Mesenchymal stem cell (in vitro differentiated cells and primary cell): ENCODE data around the gene CIT.

Experiments
- DNase-seq: peaks from one replicate; pipeline ENCODE4 v3.0.0-alpha.2; 2013
- H2AFZ ChIP-seq: one replicate; pipeline ENCODE4 v1.6.1; 2013; ENCODE audit warnings: low read depth, mild to moderate bottlenecking, control low read depth, inconsistent platforms, low read length, moderate library complexity
- H2AK5ac ChIP-seq: 2 replicates; pipeline ENCODE4 v1.6.1; 2013; ENCODE audit warnings: low read length, moderate library complexity, mild to moderate bottlenecking, inconsistent platforms; ENCODE audit not compliant: severe bottlenecking
- H2BK120ac ChIP-seq: one replicate; pipeline ENCODE4 v1.6.1; 2013; ENCODE audit warnings: low read depth, mild to moderate bottlenecking, inconsistent platforms, low read length, moderate library complexity
- H2BK12ac ChIP-seq, 2 experiments: one replicate each; pipeline ENCODE4 v1.6.1; 2013; ENCODE audit warnings: inconsistent platforms in 2 of 2, low read length in 2 of 2, mild to moderate bottlenecking in 2 of 2, moderate library complexity in 2 of 2, control low read depth in 1 of 2
- H2BK15ac ChIP-seq: one replicate; pipeline ENCODE4 v1.6.1; 2013; ENCODE audit warnings: mild to moderate bottlenecking, low read depth, inconsistent platforms; ENCODE audit not compliant: poor library complexity, severe bottlenecking
- H2BK5ac ChIP-seq: 2 replicates; pipeline ENCODE4 v1.6.1; 2013; ENCODE audit warnings: low read depth, mild to moderate bottlenecking, low read length, control low read depth, inconsistent platforms; ENCODE audit not compliant: poor library complexity, severe bottlenecking
- H3K14ac ChIP-seq, 2 experiments: one replicate each; pipeline ENCODE4 v1.6.1; 2013; ENCODE audit warnings: inconsistent platforms in 2 of 2, low read length in 2 of 2, control low read depth in 1 of 2, mild to moderate bottlenecking in 1 of 2, moderate library complexity in 1 of 2
- H3K18ac ChIP-seq, 2 experiments: one replicate each; pipeline ENCODE4 v1.6.1; 2013; ENCODE audit warnings: inconsistent platforms in 2 of 2, low read length in 2 of 2, control low read depth in 1 of 2, low read depth in 1 of 2, mild to moderate bottlenecking in 1 of 2
- H3K23ac ChIP-seq, 2 experiments: one replicate each; pipeline ENCODE4 v1.6.1; 2013; ENCODE audit warnings: inconsistent platforms in 2 of 2, low read length in 2 of 2, mild to moderate bottlenecking in 2 of 2, moderate library complexity in 2 of 2, control low read depth in 1 of 2
- H3K27ac ChIP-seq: 2 replicates; pipeline ENCODE4 v1.5.1; 2013; ENCODE audit warnings: mild to moderate bottlenecking, moderate library complexity, low read length, control low read depth, inconsistent platforms; ENCODE audit not compliant: poor library complexity, severe bottlenecking
- H3K27me3 ChIP-seq, 2 experiments: 2 replicates each; pipeline versions ENCODE4 v1.6.1 to v1.7.0; 2013; ENCODE audit warnings: low read length in 2 of 2, mild to moderate bottlenecking in 2 of 2, moderate library complexity in 2 of 2, control low read depth in 1 of 2, inconsistent platforms in 1 of 2; ENCODE audit not compliant: control insufficient read depth in 1 of 2, insufficient read depth in 1 of 2
- H3K36me3 ChIP-seq, 2 experiments: 2 replicates each; pipeline versions ENCODE4 v1.6.1 to v1.7.0; 2013; ENCODE audit warnings: low read length in 2 of 2, control low read depth in 1 of 2, inconsistent platforms in 1 of 2, low read depth in 1 of 2, mild to moderate bottlenecking in 1 of 2; ENCODE audit not compliant: insufficient read depth in 2 of 2, control insufficient read depth in 1 of 2
- H3K4ac ChIP-seq, 2 experiments: one replicate each; pipeline ENCODE4 v1.6.1; 2013; ENCODE audit warnings: inconsistent platforms in 2 of 2, low read length in 2 of 2, mild to moderate bottlenecking in 2 of 2, moderate library complexity in 2 of 2, control low read depth in 1 of 2, low read depth in 1 of 2
- H3K4me1 ChIP-seq: 2 replicates; pipeline ENCODE4 v1.6.1; 2013; ENCODE audit warnings: low read depth, low read length, control low read depth; ENCODE audit not compliant: control insufficient read depth, insufficient read depth
- H3K4me2 ChIP-seq: 2 replicates; pipeline ENCODE4 v1.6.1; 2013; ENCODE audit warnings: low read length, mild to moderate bottlenecking, inconsistent platforms; ENCODE audit not compliant: poor library complexity, severe bottlenecking
- H3K4me3 ChIP-seq, 2 experiments: 2 replicates each; pipeline versions ENCODE4 v1.5.1 to v1.7.0; 2013; ENCODE audit warnings: low read length in 2 of 2, mild to moderate bottlenecking in 2 of 2, control low read depth in 1 of 2, low read depth in 1 of 2; ENCODE audit not compliant: insufficient read depth in 1 of 2
- H3K79me1 ChIP-seq: replicated peaks from 2 replicates; pipeline ENCODE4 v1.6.1; 2013; ENCODE audit warnings: mild to moderate bottlenecking, control low read depth, low read length, inconsistent platforms; ENCODE audit not compliant: poor library complexity, severe bottlenecking
- H3K9ac ChIP-seq: 2 replicates; pipeline ENCODE4 v1.7.0; 2013; ENCODE audit warnings: mild to moderate bottlenecking, low read length, moderate library complexity
- H3K9me3 ChIP-seq: 2 replicates; pipeline ENCODE4 v1.7.0; 2013; ENCODE audit warnings: mild to moderate bottlenecking, low read length; ENCODE audit not compliant: control insufficient read depth
- H4K8ac ChIP-seq: one replicate; pipeline ENCODE4 v1.6.1; 2013; ENCODE audit warnings: inconsistent platforms, mild to moderate bottlenecking, low read length, moderate library complexity
- H4K91ac ChIP-seq: one replicate; pipeline ENCODE4 v1.6.1; 2013; ENCODE audit warnings: mild to moderate bottlenecking, low read length, inconsistent platforms
- WGBS: methylation state at CpG from one replicate; pipeline ENCODE4 v1.1.7; 2013; ENCODE audit warnings: mixed read lengths; 5-methylcytosine and 5-hydroxymethylcytosine counted together

CIT gene

GRCh38 chr12:119910586-119910985 is 33.5 kb upstream of the CIT start:
- H2AK5ac ChIP-seq = no peak overlapping the region
- H3K9ac ChIP-seq = no peak overlapping the region
- no peak overlapping the region for H2BK5ac ChIP-seq
- H3K27me3 ChIP-seq = peaks cover 3 to 6% of the 10 kb centered on the region in 2 experiments
- no peak overlapping the region for H3K14ac ChIP-seq
- no peak overlapping the region for H4K91ac ChIP-seq
- H3K4me1 ChIP-seq = no peaks in the 10 kb centered on the region
- no peak overlapping the region for H3K4me3 ChIP-seq
- H2BK12ac ChIP-seq = no peak overlapping the region
- no peak overlapping the region for H3K23ac ChIP-seq
- no peaks in the 10 kb centered on the region for H3K9me3 ChIP-seq
- no peak overlapping the region for H2BK15ac ChIP-seq
- no peak overlapping the region for H4K8ac ChIP-seq
- no peaks in the 10 kb centered on the region for H3K36me3 ChIP-seq
- no peak overlapping the region for H3K18ac ChIP-seq
- H3K4ac ChIP-seq = no peak overlapping the region
- H2AFZ ChIP-seq = no peak overlapping the region
- H3K79me1 ChIP-seq = no peaks in the 10 kb centered on the region
- H2BK120ac ChIP-seq = no peak overlapping the region
- H3K27ac ChIP-seq = no peak overlapping the region
- no peak overlapping the region for H3K4me2 ChIP-seq
- 86% methylated on average over 2 of the region's 4 CpGs for WGBS
- DNase-seq = no peak

- Histone ChIP-seq H3K4me2 (no peak overlapping the region), H4K91ac (no peak overlapping the region), H2BK120ac (no peak overlapping the region), H3K9ac (no peak overlapping the region), H3K27ac (no peak overlapping the region), H3K4ac (no peak overlapping the region), H4K8ac (no peak overlapping the region), H3K4me3 (no peak overlapping the region), H2BK5ac (no peak overlapping the region), H3K18ac (no peak overlapping the region), H3K36me3 (no peaks in the 10 kb centered on the region), H2BK15ac (no peak overlapping the region), H3K9me3 (no peaks in the 10 kb centered on the region), H3K14ac (no peak overlapping the region), H2AK5ac (no peak overlapping the region), H2BK12ac (no peak overlapping the region), H3K27me3 (peaks cover 4 to 7% of the 10 kb centered on the region in 2 experiments), H3K79me1 (no peaks in the 10 kb centered on the region), H3K23ac (no peak overlapping the region), H2AFZ (peak overlapping the region; percentile 39), H3K4me1 (no peaks in the 10 kb centered on the region)
- 0% methylated on average over 4 of the region's 5 CpGs for WGBS
- DNase-seq = peak; percentile 68
Measured at GRCh38 chr12:119902084-119902509, 25.0 kb upstream of the CIT start.

DNA sequence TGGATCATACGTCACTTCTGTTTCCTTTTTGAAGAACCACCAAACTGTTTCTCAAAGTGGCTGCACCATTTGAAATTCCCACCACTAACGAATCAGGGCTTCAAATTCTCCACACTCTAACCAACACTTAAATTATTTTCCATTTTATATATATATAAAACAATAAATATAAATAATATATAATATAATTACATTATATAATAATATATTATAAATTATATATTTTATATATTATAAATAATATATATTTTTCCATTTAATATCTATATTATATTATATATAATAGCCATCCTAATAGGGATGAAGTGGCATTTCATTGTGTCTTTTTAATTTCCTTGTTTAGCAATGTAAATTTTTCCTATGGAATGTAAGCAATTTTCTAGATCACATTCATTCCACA is 24.6 kb upstream of the CIT start:
- DNase-seq = no peak
- H3K18ac ChIP-seq = no peak overlapping the region
- no peak overlapping the region for H3K4me2 ChIP-seq
- H3K9me3 ChIP-seq = no peaks in the 10 kb centered on the region
- WGBS = 82% methylated on average over 1 of the region's 2 CpGs
- peaks cover 4 to 7% of the 10 kb centered on the region in 2 experiments for H3K27me3 ChIP-seq
- H3K4ac ChIP-seq = no peak overlapping the region
- no peak overlapping the region for H2BK5ac ChIP-seq
- H2AFZ ChIP-seq = no peak overlapping the region
- H3K4me3 ChIP-seq = no peak overlapping the region
- no peak overlapping the region for H3K27ac ChIP-seq
- H2BK120ac ChIP-seq = no peak overlapping the region
- H3K14ac ChIP-seq = no peak overlapping the region
- H4K8ac ChIP-seq = no peak overlapping the region
- no peaks in the 10 kb centered on the region for H3K4me1 ChIP-seq
- no peaks in the 10 kb centered on the region for H3K36me3 ChIP-seq
- no peak overlapping the region for H3K23ac ChIP-seq
- no peak overlapping the region for H2AK5ac ChIP-seq
- no peak overlapping the region for H2BK12ac ChIP-seq
- no peak overlapping the region for H3K9ac ChIP-seq
- no peak overlapping the region for H2BK15ac ChIP-seq
- no peaks in the 10 kb centered on the region for H3K79me1 ChIP-seq
- H4K91ac ChIP-seq = no peak overlapping the region

DNA sequence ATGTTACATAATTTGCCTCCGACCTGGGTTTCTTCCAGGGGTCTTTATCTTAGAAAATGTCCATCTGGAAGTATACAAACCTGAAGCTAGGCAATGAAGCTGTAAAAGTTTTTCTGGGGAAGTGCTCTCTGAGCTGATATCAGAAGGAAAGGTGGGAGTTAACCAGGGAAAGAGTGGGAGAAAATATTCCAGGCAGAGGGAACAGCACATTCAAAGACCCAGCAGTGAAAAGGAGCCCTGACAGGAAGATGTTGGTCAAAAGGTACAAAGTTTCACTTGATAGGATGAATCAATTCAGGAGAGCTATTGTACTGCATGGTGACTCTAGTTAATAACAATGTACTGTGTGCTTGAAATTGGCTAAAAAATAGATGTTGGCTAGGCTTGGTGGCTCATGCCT is 17.8 kb upstream of the CIT start:
- no peak overlapping the region for H2BK5ac ChIP-seq
- H3K36me3 ChIP-seq = no peaks in the 10 kb centered on the region
- H3K27ac ChIP-seq = no peak overlapping the region
- no peak overlapping the region for H2BK12ac ChIP-seq
- no peak overlapping the region for H3K23ac ChIP-seq
- H2BK120ac ChIP-seq = no peak overlapping the region
- 63% methylated on average over 1 of the region's 1 CpG for WGBS
- no peak overlapping the region for H3K18ac ChIP-seq
- H3K4me1 ChIP-seq = no peaks in the 10 kb centered on the region
- no peak overlapping the region for H2AFZ ChIP-seq
- no peak overlapping the region for H4K8ac ChIP-seq
- no peak overlapping the region for H3K14ac ChIP-seq
- no peak overlapping the region for H2BK15ac ChIP-seq
- DNase-seq = no peak
- no peaks in the 10 kb centered on the region for H3K79me1 ChIP-seq
- H3K9me3 ChIP-seq = peaks cover 5% of the 10 kb centered on the region
- H4K91ac ChIP-seq = no peak overlapping the region
- no peak overlapping the region for H3K4me2 ChIP-seq
- H3K27me3 ChIP-seq = peaks cover 4 to 5% of the 10 kb centered on the region in 2 experiments
- H2AK5ac ChIP-seq = no peak overlapping the region
- no peak overlapping the region for H3K4ac ChIP-seq
- no peak overlapping the region for H3K4me3 ChIP-seq
- H3K9ac ChIP-seq = no peak overlapping the region
